HepG2 (cell line): ENCODE data around the gene FAM120B. TPM values are rescaled to one million over a fixed set of nuclear protein-coding genes. Genes with fewer than 3 reads are reported as not detected.
A peak's percentile ranks its signal among the peaks of the same experiment; 100 is the strongest.

Experiments used
- ATM ChIP-seq: fragments of 450-650 bp; IDR thresholded peaks from 2 replicates; pipeline ENCODE4 v1.7.1; 2017; ENCODE audit warnings: mild to moderate bottlenecking, borderline replicate concordance
- DMAP1 ChIP-seq: IDR thresholded peaks from 2 replicates; pipeline ENCODE4 v1.6.1; 2016
- JARID2 ChIP-seq: sonication (generic); formaldehyde crosslinking; IDR thresholded peaks from 2 replicates; pipeline ENCODE4 v1.8.1; 2023; ENCODE audit warnings: missing genetic modification reagents, inconsistent platforms; ENCODE audit not compliant: insufficient replicate concordance
- KDM5A ChIP-seq: fragments of 200-600 bp; sonication (generic); IDR thresholded peaks from 2 replicates; pipeline ENCODE4 v1.7.0; 2018; ENCODE audit warnings: antibody characterized with exemption, mild to moderate bottlenecking, low read length, borderline replicate concordance
- MAF1 ChIP-seq: sonication (generic); formaldehyde crosslinking; IDR thresholded peaks from 2 replicates; pipeline ENCODE4 v1.5.0; 2020; ENCODE audit warnings: missing genetic modification reagents, borderline replicate concordance
- MTF2 ChIP-seq: sonication (generic); formaldehyde crosslinking; IDR thresholded peaks from 2 replicates; pipeline ENCODE4 v1.5.0; 2020; ENCODE audit warnings: missing genetic modification reagents, borderline replicate concordance
- RARG ChIP-seq: sonication (generic); formaldehyde crosslinking; IDR thresholded peaks from 2 replicates; pipeline ENCODE4 v1.4.0; 2020; ENCODE audit warnings: low read depth, mild to moderate bottlenecking, missing genetic modification reagents
- ZKSCAN1 ChIP-seq: fragments of 150-350 bp; IDR thresholded peaks from 2 replicates; pipeline ENCODE4 v1.6.1; 2014; ENCODE audit warnings: low read length
- ZNF263 ChIP-seq: sonication (generic); formaldehyde crosslinking; IDR thresholded peaks from 2 replicates; pipeline ENCODE4 v1.4.0; 2020; ENCODE audit warnings: missing genetic modification reagents
- ZNF335 ChIP-seq: sonication (generic); formaldehyde crosslinking; IDR thresholded peaks from 2 replicates; pipeline ENCODE4 v1.4.0; 2020; ENCODE audit warnings: missing genetic modification reagents
- ZNF441 ChIP-seq: sonication (generic); formaldehyde crosslinking; IDR thresholded peaks from 2 replicates; pipeline ENCODE4 v1.7.0; 2021; ENCODE audit warnings: missing genetic modification reagents, borderline replicate concordance
- ZNF619 ChIP-seq: sonication (generic); formaldehyde crosslinking; IDR thresholded peaks from 2 replicates; pipeline ENCODE4 v1.4.0; 2020; ENCODE audit warnings: mild to moderate bottlenecking, missing genetic modification reagents
- ZNF777 ChIP-seq: sonication (generic); formaldehyde crosslinking; IDR thresholded peaks from 2 replicates; pipeline ENCODE4 v1.4.0; 2020; ENCODE audit warnings: missing genetic modification reagents
- ZNF784 ChIP-seq: sonication (generic); formaldehyde crosslinking; IDR thresholded peaks from 2 replicates; pipeline ENCODE4 v1.5.1; 2020; ENCODE audit warnings: missing genetic modification reagents, mild to moderate bottlenecking, borderline replicate concordance
- polyA plus RNA-seq, 8 experiments: library from polyadenylated mRNA; depleted of rRNA in 3 of 8; stranded (reverse) in 7 of 8; unstranded in 1 of 8; fragments of >200 nt; fragmentation: Illumina TruSeq in 4 of 8; extraction: Trizol in 4 of 8; gene quantifications; 2 replicates each; pipeline versions ENCODE4 v1.2.1 to v1.2.3, GENCODE V29; 2011 to 2016; ENCODE audit warnings: low read depth in 4 of 8, missing spikeins in 1 of 8, mixed read lengths in 1 of 8; ENCODE audit not compliant: insufficient read depth in 1 of 8
- total RNA-seq, 5 experiments: library from RNA; depleted of rRNA; stranded (reverse); fragments of >200 nt; fragmentation: Illumina TruSeq; extraction: Trizol; gene quantifications; 2 replicates each; pipeline ENCODE4 v1.2.3, GENCODE V29; 2016; ENCODE audit warnings: low read depth in 1 of 5
- TF ChIP-seq, protein P1 (sequence below): sonication (generic); formaldehyde crosslinking; IDR thresholded peaks from 2 replicates; pipeline ENCODE4 v1.4.0; 2020; ENCODE audit warnings: missing genetic modification reagents, mild to moderate bottlenecking, borderline replicate concordance
- TF ChIP-seq, protein P2 (sequence below): sonication (generic); formaldehyde crosslinking; IDR thresholded peaks from 2 replicates; pipeline ENCODE4 v1.8.1; 2023; ENCODE audit warnings: mild to moderate bottlenecking, missing genetic modification reagents
- TF ChIP-seq, protein P3 (sequence below): sonication (generic); formaldehyde crosslinking; IDR thresholded peaks from 2 replicates; pipeline ENCODE4 v1.5.1; 2020; ENCODE audit warnings: missing genetic modification reagents, mild to moderate bottlenecking, borderline replicate concordance
- TF ChIP-seq, protein P4 (sequence below): sonication (generic); formaldehyde crosslinking; IDR thresholded peaks from 2 replicates; pipeline ENCODE4 v1.8.0; 2022; ENCODE audit warnings: mild to moderate bottlenecking, missing genetic modification reagents
- TF ChIP-seq, protein P5 (sequence below): sonication (generic); formaldehyde crosslinking; IDR thresholded peaks from 2 replicates; pipeline ENCODE4 v1.4.0; 2020; ENCODE audit warnings: missing genetic modification reagents; ENCODE audit errors: not compliant biosample characterization

The FAM120B gene
- total and polyA plus RNA-seq, 2 of the 13 experiments (the other 11 are each of a cell fraction or from before 2014, with no cell fraction given), result 9.2 to 10.7 TPM

GRCh38 chr6:170295510-170296422 lies 10.8 kb upstream of the FAM120B start (continued):
- TF ChIP-seq, protein P1, sequence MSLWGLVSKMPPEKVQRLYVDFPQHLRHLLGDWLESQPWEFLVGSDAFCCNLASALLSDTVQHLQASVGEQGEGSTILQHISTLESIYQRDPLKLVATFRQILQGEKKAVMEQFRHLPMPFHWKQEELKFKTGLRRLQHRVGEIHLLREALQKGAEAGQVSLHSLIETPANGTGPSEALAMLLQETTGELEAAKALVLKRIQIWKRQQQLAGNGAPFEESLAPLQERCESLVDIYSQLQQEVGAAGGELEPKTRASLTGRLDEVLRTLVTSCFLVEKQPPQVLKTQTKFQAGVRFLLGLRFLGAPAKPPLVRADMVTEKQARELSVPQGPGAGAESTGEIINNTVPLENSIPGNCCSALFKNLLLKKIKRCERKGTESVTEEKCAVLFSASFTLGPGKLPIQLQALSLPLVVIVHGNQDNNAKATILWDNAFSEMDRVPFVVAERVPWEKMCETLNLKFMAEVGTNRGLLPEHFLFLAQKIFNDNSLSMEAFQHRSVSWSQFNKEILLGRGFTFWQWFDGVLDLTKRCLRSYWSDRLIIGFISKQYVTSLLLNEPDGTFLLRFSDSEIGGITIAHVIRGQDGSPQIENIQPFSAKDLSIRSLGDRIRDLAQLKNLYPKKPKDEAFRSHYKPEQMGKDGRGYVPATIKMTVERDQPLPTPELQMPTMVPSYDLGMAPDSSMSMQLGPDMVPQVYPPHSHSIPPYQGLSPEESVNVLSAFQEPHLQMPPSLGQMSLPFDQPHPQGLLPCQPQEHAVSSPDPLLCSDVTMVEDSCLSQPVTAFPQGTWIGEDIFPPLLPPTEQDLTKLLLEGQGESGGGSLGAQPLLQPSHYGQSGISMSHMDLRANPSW (CRISPR knock-in tag), result no peak
- TF ChIP-seq MAF1 (no peak), ZKSCAN1 (no peak), RARG (CRISPR knock-in tag) (no peak), KDM5A (no peak), DMAP1 (CRISPR knock-in tag) (0 out of 2 replicates have a peak, but pooled peaks have one; percentile 31), ZNF441 (peak; percentile 24; the same call in 1 of the 2 replicates), ZNF263 (peak; percentile 58), MTF2 (CRISPR knock-in tag) (peak; percentile 99; the same call in 1 of the 2 replicates), ZNF777 (peak; percentile 4; the same call in 1 of the 2 replicates), ZNF335 (CRISPR knock-in tag) (no peak), ZNF784 (CRISPR knock-in tag) (no peak), ATM (no peak), JARID2 (CRISPR knock-in tag) (no peak), ZNF619 (CRISPR knock-in tag) (no peak)
- TF ChIP-seq, protein P2, sequence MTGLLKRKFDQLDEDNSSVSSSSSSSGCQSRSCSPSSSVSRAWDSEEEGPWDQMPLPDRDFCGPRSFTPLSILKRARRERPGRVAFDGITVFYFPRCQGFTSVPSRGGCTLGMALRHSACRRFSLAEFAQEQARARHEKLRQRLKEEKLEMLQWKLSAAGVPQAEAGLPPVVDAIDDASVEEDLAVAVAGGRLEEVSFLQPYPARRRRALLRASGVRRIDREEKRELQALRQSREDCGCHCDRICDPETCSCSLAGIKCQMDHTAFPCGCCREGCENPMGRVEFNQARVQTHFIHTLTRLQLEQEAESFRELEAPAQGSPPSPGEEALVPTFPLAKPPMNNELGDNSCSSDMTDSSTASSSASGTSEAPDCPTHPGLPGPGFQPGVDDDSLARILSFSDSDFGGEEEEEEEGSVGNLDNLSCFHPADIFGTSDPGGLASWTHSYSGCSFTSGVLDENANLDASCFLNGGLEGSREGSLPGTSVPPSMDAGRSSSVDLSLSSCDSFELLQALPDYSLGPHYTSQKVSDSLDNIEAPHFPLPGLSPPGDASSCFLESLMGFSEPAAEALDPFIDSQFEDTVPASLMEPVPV, result 0 out of 2 replicates have a peak, but pooled peaks have one; percentile 32
- TF ChIP-seq, protein P3, sequence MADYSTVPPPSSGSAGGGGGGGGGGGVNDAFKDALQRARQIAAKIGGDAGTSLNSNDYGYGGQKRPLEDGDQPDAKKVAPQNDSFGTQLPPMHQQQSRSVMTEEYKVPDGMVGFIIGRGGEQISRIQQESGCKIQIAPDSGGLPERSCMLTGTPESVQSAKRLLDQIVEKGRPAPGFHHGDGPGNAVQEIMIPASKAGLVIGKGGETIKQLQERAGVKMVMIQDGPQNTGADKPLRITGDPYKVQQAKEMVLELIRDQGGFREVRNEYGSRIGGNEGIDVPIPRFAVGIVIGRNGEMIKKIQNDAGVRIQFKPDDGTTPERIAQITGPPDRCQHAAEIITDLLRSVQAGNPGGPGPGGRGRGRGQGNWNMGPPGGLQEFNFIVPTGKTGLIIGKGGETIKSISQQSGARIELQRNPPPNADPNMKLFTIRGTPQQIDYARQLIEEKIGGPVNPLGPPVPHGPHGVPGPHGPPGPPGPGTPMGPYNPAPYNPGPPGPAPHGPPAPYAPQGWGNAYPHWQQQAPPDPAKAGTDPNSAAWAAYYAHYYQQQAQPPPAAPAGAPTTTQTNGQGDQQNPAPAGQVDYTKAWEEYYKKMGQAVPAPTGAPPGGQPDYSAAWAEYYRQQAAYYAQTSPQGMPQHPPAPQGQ (CRISPR knock-in tag), result no peak
- TF ChIP-seq, protein P4, sequence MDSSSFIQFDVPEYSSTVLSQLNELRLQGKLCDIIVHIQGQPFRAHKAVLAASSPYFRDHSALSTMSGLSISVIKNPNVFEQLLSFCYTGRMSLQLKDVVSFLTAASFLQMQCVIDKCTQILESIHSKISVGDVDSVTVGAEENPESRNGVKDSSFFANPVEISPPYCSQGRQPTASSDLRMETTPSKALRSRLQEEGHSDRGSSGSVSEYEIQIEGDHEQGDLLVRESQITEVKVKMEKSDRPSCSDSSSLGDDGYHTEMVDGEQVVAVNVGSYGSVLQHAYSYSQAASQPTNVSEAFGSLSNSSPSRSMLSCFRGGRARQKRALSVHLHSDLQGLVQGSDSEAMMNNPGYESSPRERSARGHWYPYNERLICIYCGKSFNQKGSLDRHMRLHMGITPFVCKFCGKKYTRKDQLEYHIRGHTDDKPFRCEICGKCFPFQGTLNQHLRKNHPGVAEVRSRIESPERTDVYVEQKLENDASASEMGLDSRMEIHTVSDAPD (CRISPR knock-in tag), result 0 out of 2 replicates have a peak, but pooled peaks have one; percentile 25
- TF ChIP-seq, protein P5, sequence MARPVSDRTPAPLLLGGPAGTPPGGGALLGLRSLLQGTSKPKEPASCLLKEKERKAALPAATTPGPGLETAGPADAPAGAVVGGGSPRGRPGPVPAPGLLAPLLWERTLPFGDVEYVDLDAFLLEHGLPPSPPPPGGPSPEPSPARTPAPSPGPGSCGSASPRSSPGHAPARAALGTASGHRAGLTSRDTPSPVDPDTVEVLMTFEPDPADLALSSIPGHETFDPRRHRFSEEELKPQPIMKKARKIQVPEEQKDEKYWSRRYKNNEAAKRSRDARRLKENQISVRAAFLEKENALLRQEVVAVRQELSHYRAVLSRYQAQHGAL (CRISPR knock-in tag), result no peak
